GM12873 (cell line): ENCODE measurements around the gene BRSK2.

Experiments
- CTCF ChIP-seq: IDR thresholded peaks from 2 replicates; pipeline ENCODE4 v1.5.1; 2012; ENCODE audit warnings: low read depth, mild to moderate bottlenecking, moderate library complexity, low read length, control low read depth; ENCODE audit not compliant: insufficient read depth; ENCODE audit errors: missing control alignments

The BRSK2 gene

GRCh38 chr11:1484061-1484671 lies 94.4 kb downstream of the BRSK2 start:
- TF ChIP-seq CTCF = no peak

DNA sequence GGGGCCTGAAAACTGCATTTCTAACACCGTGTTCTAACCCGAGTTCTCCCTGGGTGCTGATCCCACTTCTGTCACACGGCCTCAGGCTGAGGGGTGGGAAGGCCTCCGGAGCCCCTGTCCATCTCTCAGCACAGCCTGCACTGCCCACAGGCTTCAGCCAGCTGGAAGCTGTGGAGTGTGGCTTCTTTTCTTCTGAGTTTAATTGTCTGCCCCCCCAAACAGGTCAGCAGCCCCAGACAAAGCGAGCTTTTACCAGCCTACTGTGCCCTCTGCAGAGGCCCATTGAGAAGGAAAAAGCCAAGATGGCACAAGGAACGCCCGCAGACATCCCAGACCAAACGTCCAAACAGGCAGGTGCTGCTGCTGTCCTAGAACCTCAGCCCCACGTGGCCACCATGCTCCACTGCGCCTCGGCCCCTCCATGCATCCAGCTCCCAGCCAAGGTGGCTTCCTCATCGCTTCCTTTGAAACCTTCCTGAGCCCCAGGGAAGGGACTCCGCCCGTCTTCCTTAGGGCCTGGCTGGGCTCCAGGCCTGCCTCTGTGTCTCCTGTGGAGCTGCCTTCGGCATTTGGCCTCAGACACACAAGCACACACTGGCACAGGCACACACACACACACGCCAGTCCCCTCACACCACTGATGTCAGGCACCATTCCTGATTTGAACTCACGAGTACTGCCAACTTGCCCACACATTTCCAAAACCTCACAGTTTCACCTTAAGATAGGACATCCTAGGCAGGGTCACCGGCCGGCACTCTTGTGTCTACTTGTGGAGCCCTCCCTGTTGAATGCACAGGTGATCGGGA lies 95.2 kb downstream of the BRSK2 start:
- TF ChIP-seq CTCF = no peak

DNA sequence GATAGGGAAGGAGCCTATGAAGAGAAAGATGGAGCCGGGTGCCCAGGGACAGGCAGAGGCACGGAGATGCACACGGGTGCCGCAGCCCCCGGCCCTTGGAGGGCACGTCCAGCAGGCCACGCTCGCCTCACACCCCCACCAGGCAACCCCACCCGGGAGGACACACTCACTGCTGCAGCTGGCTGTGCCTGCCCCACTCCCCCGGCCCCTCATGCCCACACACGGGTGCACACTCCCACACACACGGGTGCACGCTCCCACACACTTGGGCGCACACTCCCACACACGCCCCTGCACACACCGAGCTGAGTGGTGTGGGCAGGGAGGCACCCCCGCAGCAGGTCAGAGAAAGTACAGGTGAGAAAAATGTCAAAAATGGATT lies 95.8 kb downstream of the BRSK2 start:
- TF ChIP-seq CTCF = no peak

DNA sequence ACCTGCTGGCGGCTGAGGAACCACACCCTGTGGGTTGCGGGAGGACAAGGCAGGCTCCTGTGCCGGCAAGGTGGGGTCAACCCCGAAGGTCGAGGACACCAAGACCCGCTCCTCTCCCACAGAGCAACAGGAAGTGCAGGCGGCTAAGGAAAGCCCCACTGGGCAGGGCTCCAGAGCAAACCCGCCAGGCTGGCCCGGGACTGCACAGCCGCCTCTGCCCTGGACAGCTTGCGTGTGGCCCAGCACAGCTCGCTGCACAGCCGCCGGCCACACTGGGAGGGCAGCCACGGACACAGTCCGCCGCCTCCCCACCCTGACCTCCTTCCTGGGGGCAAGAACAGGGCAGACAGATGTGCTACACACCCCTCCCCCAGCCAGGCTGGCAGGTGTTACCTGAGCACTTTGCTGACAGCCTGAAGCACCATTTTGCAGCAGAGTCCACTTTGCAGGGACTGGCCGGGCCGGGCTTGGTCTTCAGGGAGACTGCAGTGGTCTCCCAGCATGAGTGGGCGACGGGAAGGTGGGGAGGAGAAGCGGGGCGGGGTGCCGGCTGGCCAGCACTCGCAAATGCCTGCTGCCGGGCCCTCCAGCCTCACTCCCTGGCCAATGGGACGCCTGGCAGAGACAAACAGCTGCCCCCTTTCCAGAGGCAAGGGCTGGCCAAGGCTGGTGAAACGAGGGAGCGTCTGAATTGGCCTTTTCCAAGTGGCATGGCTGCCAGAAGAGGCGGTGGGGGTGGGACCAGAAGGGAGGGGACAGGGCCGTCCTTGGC lies 96.5 kb downstream of the BRSK2 start, which contains the start of gene MOB2:
TSS of gene MOB2 (minus strand) at position 726 of the 772 bp plus-strand sequence. CDS start at position 503, 223 bp downstream.
- no peak for TF ChIP-seq CTCF

- no peak for TF ChIP-seq CTCF
Measured at GRCh38 chr11:1487091-1487850, 97.5 kb downstream of the BRSK2 start.

DNA sequence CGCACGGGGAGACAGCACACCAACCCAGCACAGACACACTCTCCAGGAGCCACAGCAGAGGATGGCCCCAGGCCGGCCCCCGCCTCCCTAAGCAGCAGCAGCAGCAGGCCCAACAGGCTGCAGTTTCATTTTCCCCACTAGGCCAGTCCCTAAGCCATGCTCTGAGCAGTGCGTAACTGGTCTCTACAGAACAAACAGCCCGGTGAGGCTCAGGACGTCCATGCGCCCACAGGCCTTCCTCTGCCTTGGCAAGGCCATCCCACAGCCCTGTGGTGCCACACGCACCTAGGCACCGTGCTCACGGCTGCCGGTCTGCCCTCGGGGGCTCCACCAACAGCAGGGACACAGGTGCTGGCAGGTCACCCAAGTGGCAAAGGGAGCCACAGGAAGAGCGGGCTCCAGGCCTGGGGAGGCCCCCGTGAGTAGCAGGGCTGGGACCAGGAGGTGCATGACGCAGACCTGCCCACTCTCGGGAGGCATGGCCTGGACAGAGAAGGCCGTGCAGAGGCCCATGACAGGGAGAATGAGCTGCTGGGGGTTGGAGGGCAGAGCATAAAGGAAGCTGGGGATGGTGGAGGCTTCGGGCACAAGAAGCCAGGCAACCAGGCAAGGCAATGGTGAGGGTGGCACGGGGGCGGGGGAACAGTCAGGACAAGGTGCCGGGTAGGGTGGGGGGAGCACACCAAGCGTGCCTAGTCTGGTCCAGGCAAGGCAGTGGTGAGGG lies 98.3 kb downstream of the BRSK2 start:
- TF ChIP-seq CTCF = no peak
